NCI-H1105 treated with DMSO at 0.1 percent for 48 hours (cell line): Measurements from ENCODE around the gene ERC2.

Source experiments
- DNase-seq: peaks from one replicate; lab custom pipeline; 2025; lab: John Stamatoyannopoulos, UW

Gene ERC2

DNA sequence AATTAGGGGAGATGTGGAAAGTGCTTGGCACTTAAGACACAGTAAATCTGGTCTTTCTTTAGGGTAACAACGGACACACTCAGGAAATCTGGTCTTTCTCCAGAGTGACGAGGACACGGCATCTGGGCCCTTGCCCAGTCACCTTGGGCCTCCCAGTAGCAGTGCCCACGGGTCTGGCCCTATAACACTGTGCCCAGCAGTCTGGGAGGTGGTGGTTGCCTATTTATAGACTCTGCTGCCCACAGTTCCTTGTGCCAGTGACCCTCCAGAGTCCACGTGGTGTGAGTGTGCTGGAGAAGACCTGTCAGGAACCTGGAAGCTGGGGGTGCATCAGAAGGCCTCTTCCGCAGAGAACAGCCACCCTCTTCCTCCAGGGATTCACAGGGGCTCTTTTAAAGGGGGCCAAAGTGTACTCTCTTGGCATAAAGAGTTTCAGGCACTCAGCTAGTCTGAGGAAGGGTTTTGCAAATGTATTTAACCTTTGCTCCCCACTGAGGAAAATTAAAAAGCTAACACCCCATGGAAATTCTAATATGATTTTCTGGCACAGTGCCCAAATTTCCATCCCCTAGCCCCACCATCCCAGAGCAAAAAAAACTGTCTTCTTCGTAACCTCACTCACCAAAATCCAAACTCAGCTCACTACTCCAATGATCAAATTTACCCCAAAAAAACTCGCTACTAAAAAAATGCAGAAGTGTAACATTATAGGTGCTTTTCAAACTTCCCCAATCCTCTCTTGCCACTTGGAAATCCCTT is 996.6 kb downstream of the ERC2 start:
- no peak for DNase-seq

DNA sequence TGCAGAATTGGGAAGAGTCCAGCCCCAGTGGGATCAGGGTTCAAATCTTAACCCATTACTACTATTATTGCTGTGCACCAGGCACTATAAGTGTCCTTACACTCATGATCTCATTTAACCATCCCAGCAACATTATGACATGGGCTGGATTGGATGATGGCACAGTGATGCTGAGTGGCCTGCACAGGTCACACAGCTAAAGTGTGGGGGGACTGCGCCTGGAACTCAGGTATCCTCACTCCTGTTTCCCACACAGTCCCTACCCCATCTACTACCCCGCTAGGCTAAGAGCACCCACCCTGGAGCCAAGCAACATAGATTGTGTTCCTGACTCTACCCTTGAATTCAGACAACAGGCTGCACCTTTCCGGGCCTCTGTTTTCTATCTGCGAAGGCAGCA is 997.2 kb downstream of the ERC2 start:
- no peak for DNase-seq

DNA sequence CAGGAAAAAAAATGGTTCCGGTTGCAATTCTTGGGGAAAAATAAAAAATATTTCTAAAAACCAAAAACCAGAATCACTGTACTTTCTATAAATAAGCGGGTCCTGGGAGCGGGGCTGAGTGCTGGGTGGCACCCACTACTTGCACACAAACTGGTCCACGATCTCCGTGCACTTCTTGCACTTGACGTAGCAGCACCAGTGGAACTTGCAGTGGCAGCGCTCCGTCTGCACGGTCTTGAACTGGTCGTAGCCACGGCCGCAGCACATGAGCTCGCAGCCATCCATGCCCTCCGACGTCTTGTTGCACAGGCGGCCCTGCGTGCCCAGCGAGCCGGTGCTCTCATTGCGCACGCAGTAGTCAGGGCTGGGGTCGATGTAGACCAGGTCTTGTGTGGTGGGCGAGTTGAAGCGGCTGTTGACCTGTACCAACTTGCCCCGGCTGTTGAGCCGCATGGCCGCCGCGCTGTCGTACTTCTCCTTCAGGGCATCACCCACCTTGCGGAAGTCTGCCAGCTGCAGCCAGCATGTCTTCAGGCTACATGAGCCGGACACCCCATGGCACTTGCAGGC is 998.2 kb downstream of the ERC2 start:
- DNase-seq, result no peak

DNA sequence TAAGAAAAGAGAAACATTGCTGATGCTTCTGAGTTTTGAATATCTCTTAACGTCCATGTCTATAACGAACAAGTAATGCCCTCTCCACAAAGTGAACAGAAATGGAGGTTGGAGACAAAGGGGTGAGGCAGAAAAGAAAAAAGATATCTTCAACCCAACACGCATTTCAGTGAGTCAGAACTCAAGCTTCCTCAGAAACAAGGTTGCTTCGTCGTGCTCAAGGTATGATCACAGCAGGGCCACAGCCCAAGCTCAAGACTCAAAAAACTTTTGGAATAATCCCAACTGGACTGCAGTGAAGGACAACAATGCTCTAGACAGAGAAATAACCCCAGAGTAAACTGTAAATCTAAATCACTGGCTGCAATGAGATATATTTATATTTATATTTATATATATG is 1000.0 kb downstream of the ERC2 start:
- DNase-seq, result no peak

DNA sequence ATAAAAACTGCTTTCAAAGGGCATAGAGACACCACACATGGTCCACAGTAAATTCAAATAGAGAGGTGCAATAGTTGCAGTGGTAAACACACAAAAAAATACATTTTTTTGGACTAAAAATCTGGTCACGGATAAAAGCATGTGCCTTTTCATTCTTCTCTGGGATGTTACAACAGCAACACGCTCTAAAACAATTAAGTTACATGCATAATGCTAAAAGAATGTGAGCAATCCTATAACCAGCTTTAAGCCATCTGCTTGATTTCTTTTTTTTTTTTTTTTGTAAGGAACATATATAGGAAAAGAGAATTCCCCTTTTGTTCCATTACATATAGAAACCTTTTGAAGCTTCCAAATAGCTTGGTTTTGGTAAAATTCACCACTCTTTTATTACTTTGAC is 1001.2 kb downstream of the ERC2 start:
- no peak for DNase-seq

DNA sequence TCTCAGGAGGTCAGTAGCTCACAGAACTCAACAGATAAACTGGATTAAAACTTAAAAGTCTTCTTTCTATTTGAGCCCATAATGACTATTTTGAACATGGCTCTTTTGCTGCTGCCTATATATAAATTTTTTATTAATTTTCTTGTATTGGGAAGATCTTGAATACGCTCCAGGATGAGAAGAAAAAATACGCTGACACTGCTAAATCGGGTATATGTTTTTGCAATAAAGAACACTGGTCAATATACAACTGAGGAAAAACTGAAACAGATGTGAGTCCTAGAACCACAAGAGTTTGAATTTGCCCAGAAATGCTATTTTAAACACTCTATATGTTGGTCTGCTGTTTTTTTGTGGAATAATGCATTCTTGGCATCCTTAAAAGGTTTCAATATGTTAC is 1001.7 kb downstream of the ERC2 start:
- DNase-seq, result no peak

DNA sequence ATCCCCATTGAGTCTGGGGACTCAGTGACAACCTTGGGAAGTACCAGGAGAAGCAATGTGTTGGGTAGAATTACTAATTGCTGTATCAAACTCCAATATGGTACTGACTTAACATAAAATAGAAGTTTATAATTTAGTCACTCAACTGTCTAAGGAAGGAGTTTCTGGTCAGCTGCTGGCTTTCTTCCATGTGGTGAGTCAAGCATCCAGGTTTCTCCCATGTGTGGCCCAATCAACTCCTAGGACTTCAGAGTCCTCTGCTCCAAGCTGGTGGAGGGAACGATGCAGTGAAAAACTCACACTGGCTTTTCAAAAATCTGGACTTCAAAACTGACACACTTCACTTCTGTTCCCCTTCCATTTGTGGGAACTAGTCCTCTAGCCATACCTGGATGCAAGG is 1006.4 kb downstream of the ERC2 start:
- DNase-seq, result no peak

DNA sequence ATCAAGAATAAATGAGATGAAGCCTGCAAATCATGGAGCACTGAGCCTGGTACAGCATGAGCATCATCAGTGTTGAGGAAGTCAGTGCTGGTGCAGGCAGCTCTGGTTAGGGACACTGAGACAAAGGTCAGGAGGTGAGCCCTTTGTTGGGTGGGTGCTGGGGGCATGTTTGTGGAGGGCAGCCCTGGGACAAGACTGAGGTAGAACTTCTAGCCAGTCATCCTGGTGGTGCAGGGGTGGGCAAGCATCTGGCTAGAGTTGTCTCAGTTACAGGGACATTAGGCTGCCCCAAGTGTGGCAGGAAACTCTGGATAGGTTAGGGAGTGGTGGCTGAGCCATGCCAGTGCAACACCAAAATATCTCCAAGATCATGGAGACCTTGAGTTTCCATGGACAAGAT is 1008.4 kb downstream of the ERC2 start:
- DNase-seq, result no peak
